Right kidney (tissue), 1 donor: ENCODE data around the gene CTDSP2.
A peak's percentile ranks its signal among the peaks of the same experiment; 100 is the strongest.
"Not testable (repeated sequence)": the region's sequence is repeated elsewhere in the genome, so short reads cannot be mapped to it uniquely, and the experiment has no call there.

Source experiments
- DNase-seq: peaks from one replicate; pipeline ENCODE4 v3.0.0-alpha.2; 2016

The CTDSP2 gene

GRCh38 chr12:57782243-57782607 is 64.3 kb downstream of the CTDSP2 start:
- DNase-seq = no peak

GRCh38 chr12:57781801-57782200 is 64.7 kb downstream of the CTDSP2 start:
- no peak for DNase-seq

GRCh38 chr12:57781244-57781643 is 65.3 kb downstream of the CTDSP2 start:
- no peak for DNase-seq

- DNase-seq = no peak
Observed at GRCh38 chr12:57780284-57780897, 66.1 kb downstream of the CTDSP2 start.

- no peak for DNase-seq
Observed at GRCh38 chr12:57779736-57780135, 66.8 kb downstream of the CTDSP2 start.

DNA sequence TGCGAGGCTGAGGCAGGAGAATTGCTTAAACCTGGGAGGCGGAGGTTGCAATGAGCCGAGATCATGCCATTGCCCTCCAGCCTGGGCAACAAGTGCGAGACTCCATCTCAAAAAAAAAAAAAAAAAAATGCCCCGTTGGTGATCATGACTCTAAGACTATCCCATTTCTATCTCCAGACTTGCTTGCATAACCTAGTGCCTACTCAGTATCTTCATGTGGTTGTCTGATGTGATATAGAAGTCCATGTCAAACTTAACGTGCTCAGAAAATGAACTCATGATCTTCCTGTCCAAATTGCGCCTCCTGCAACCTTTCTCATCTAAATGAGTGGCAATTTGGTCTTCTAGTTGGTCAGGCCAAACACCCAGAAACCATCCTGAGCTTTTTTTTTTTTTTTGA is 68.6 kb downstream of the CTDSP2 start:
- no peak for DNase-seq

DNA sequence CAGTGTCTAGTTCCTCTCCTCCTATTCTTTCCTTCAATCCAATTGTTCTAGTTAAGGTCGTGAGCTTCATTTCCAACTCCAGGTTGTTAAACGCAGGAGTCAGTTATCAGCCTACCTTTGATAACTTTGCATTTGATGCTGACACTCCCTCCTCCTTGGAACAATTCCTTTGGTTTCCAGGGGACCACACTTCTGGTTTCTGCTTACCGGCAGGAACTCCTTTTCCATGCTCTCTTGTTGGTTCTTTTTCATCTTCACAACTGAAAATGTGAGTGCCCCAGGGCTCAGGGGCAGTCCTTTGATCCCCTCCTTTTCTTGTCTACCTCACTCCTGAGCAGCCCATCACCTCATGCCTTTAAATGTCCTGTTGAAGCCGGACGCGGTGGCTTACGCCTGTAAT is 69.2 kb downstream of the CTDSP2 start:
- DNase-seq = no peak

- DNase-seq = no peak
Observed at GRCh38 chr12:57776247-57776587, 70.3 kb downstream of the CTDSP2 start.

DNA sequence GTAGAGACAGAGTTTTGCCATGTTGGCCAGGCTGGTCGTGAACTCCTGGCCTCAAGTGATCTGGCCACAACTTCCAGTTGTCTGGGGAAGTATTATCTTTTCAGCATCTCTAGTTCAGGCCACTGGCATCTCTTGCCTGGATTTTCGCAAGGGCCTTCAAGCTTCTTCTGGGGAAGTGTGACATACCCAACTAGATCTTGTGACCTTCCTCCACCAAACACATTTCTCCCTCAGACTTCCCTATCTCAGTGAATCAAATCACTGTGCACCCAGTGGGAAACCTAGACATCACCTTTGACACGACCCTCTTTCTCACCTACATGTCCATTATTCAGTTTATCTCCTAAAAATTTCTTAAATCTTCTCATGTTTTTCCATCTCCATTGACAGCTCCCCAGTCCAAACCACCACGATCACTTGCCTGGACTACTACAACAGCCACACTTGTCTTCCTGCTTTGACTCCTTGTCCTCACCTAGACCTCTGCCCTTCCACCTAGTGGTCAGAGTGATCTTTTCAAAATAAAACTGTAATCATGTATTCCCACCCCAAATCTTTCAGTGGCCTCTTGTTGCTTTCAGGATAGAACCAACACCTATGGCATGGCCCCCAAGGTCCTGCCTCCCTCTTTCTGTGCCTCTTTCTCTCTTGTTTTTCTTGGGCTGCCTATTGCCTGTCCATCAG is 70.8 kb downstream of the CTDSP2 start:
- no peak for DNase-seq

DNA sequence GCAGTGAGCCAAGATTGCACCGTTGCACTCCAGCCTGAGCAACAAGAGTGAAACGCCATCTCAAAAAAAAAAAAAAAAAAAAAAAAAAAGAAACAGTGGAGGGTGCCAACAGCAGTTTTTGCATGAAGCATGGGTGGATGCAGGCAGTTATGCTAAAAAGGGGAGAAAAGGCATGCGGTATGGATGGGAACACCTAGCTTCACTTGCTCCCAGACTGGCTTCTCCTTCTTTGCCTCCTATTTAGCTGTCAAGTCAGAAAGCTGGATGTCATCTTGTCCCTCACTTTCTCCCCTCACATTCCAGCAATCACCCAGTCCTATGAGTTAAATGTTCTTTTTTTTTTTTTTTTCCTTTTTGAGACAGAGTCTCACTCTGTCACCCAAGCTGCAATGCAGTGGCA is 71.5 kb downstream of the CTDSP2 start:
- no peak for DNase-seq

DNA sequence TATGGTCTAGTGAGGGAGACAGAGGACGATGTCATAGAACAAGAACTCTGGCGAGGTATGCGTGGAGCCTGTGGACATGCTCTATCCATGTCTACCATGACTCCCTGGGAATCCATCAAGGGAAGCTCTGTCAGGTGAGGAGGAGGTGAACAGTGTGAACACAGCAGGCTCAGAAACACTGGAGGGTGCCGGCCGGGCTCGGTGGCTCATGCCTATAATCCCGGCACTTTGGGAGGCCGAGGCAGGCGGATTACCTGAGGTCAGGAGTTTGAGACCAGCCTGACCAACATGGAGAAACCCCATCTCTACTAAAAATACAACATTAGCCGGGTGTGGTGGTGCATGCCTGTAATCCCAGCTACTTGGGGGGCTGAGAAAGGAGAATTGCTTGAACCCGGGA is 71.9 kb downstream of the CTDSP2 start:
- not testable (repeated sequence) for DNase-seq

GRCh38 chr12:57772429-57773322 is 73.9 kb downstream of the CTDSP2 start, which contains the start of gene EEF1AKMT3:
EEF1AKMT3 (plus strand) TSS chr12:57772614; CDS start chr12:57772725, 111 bp downstream.
- DNase-seq = peak; percentile 85

- peak; percentile 98 for DNase-seq
Observed at GRCh38 chr12:57771873-57772428, 74.6 kb downstream of the CTDSP2 start, which contains the start of gene METTL1. METTL1 (minus strand) TSS chr12:57772105; CDS start chr12:57772083, 22 bp downstream.

DNA sequence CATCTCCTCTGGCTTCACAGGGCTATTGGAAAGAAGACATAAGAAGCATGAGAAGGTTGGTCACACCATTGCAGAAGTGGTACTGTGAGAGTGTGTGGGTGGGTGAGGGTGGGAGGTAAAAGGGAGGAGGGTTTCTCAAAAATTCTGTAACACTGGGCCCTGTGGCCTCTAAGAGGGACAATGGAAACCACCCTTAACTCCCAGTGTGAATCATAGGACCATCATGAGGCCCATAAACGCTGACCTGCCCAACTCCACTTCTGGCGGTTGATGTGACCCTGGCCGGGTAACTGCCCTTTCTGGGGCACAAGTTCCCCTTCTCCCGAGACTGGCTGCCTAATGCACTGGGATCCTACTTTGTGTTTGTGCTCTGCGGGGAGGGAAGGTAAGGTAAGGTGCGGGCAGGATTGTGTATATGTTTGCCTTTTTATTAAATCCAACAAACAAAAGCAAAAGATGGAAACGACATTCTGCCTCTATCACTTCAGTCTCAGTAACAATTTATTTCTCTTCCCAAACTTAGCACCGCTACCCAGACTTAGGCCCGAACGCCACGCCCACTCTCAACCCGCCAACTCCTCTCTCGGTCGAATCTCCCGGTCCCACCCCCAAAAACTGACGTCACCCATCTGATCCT is 75.2 kb downstream of the CTDSP2 start:
- no peak for DNase-seq

GRCh38 chr12:57770734-57771133 is 75.8 kb downstream of the CTDSP2 start:
- no peak for DNase-seq
